ENCODE data around the gene BLCAP.
"Not testable (repeated sequence)": the region's sequence is repeated elsewhere in the genome, so short reads cannot be mapped to it uniquely, and the experiment has no call there.

The BLCAP gene

GRCh38 chr20:37527638-37528445 is at the start of gene BLCAP:
Gene BLCAP, minus strand, starts transcription at chr20:37527876. Its CDS starts 8,702 bp downstream, at chr20:37519174.
- peak; percentile 97 for DNase-seq (ENCODE audit: low spot score)

GRCh38 chr20:37577436-37577835 is 49.8 kb upstream of the BLCAP start:
- not testable (repeated sequence) for DNase-seq (ENCODE audit: low spot score)

GRCh38 chr20:37576911-37577310 is 49.2 kb upstream of the BLCAP start:
- no peak for DNase-seq (ENCODE audit: low spot score)

- no peak for DNase-seq (ENCODE audit: low spot score)
These were observed 48.2 kb upstream of the BLCAP start for GRCh38 chr20:37575884-37576283.

- DNase-seq (ENCODE audit: low spot score) = no peak
These were observed 46.7 kb upstream of the BLCAP start for GRCh38 chr20:37574199-37574890.

GRCh38 chr20:37573626-37574198 is 46.0 kb upstream of the BLCAP start:
- no peak for DNase-seq (ENCODE audit: low spot score)

- DNase-seq (ENCODE audit: low spot score) = no peak
These were observed 43.4 kb upstream of the BLCAP start for GRCh38 chr20:37571033-37571432.

GRCh38 chr20:37570419-37570818 is 42.7 kb upstream of the BLCAP start:
- no peak for DNase-seq (ENCODE audit: low spot score)

GRCh38 chr20:37567671-37568588 is 40.3 kb upstream of the BLCAP start:
- no peak for DNase-seq (ENCODE audit: low spot score)

- no peak for DNase-seq (ENCODE audit: low spot score)
These were observed 39.6 kb upstream of the BLCAP start for GRCh38 chr20:37567331-37567665.

- DNase-seq (ENCODE audit: low spot score) = no peak
These were observed 39.1 kb upstream of the BLCAP start for GRCh38 chr20:37566590-37567330.

- DNase-seq (ENCODE audit: low spot score) = no peak
These were observed 37.6 kb upstream of the BLCAP start for GRCh38 chr20:37565134-37565811.

GRCh38 chr20:37564388-37565133 is 36.9 kb upstream of the BLCAP start:
- peak; percentile 95 for DNase-seq (ENCODE audit: low spot score)

- DNase-seq (ENCODE audit: low spot score) = no peak
These were observed 36.3 kb upstream of the BLCAP start for GRCh38 chr20:37564016-37564387.

- DNase-seq (ENCODE audit: low spot score) = no peak
These were observed 35.2 kb upstream of the BLCAP start for GRCh38 chr20:37562695-37563480.

- no peak for DNase-seq (ENCODE audit: low spot score)
These were observed 33.0 kb upstream of the BLCAP start for GRCh38 chr20:37560629-37561028.

GRCh38 chr20:37559312-37560027 is 31.8 kb upstream of the BLCAP start:
- DNase-seq (ENCODE audit: low spot score) = no peak

- no peak for DNase-seq (ENCODE audit: low spot score)
These were observed 31.1 kb upstream of the BLCAP start for GRCh38 chr20:37558779-37559178.

- DNase-seq (ENCODE audit: low spot score) = no peak
These were observed 30.6 kb upstream of the BLCAP start for GRCh38 chr20:37558306-37558705.
